ENCODE measurements around the gene LMF1. TPM values are rescaled to one million over a fixed set of nuclear protein-coding genes. Genes with fewer than 3 reads are reported as not detected.

LMF1 gene
- total RNA-seq (2014; rRNA removed; shearing (Covaris generic)): 2.4 and 2.8 TPM in 2 replicates

GRCh38 chr16:970766-971581, at the start of gene LMF1:
TSS of gene LMF1 (minus strand) at chr16:970984. CDS start at chr16:970980, 4 bp downstream.
- peak; percentile 60 for DNase-seq (ENCODE audit: low read depth)

- no peak for DNase-seq (ENCODE audit: low read depth)
Observed at GRCh38 chr16:1020091-1020399, 49.3 kb upstream of the LMF1 start.

GRCh38 chr16:1019231-1020090, 48.7 kb upstream of the LMF1 start:
- DNase-seq (ENCODE audit: low read depth): peak; percentile 78

- DNase-seq (ENCODE audit: low read depth): no peak
Observed at GRCh38 chr16:1018447-1019198, 47.8 kb upstream of the LMF1 start.

- DNase-seq (ENCODE audit: low read depth): no peak
Observed at GRCh38 chr16:1014771-1015495, 44.1 kb upstream of the LMF1 start.

GRCh38 chr16:1014221-1014620, 43.4 kb upstream of the LMF1 start:
- no peak for DNase-seq (ENCODE audit: low read depth)

GRCh38 chr16:1013593-1013900, 42.8 kb upstream of the LMF1 start:
- DNase-seq (ENCODE audit: low read depth): no peak

GRCh38 chr16:1012722-1013592, 42.2 kb upstream of the LMF1 start:
- no peak for DNase-seq (ENCODE audit: low read depth)

- DNase-seq (ENCODE audit: low read depth): no peak
Observed at GRCh38 chr16:1012135-1012534, 41.4 kb upstream of the LMF1 start.

GRCh38 chr16:1011316-1012082, 40.7 kb upstream of the LMF1 start:
- no peak for DNase-seq (ENCODE audit: low read depth)

- DNase-seq (ENCODE audit: low read depth): no peak
Observed at GRCh38 chr16:1010815-1011214, 40.0 kb upstream of the LMF1 start.

GRCh38 chr16:1010251-1010650, 39.5 kb upstream of the LMF1 start:
- no peak for DNase-seq (ENCODE audit: low read depth)

- DNase-seq (ENCODE audit: low read depth): no peak
Observed at GRCh38 chr16:1009358-1010150, 38.8 kb upstream of the LMF1 start.

- DNase-seq (ENCODE audit: low read depth): no peak
Observed at GRCh38 chr16:1008085-1008484, 37.3 kb upstream of the LMF1 start.

- peak; percentile 39 for DNase-seq (ENCODE audit: low read depth)
Observed at GRCh38 chr16:1007284-1007850, 36.6 kb upstream of the LMF1 start.

GRCh38 chr16:1006781-1007180, 36.0 kb upstream of the LMF1 start:
- DNase-seq (ENCODE audit: low read depth): no peak

- DNase-seq (ENCODE audit: low read depth): no peak
Observed at GRCh38 chr16:1005286-1005685, 34.5 kb upstream of the LMF1 start.

- peak; percentile 88 for DNase-seq (ENCODE audit: low read depth)
Observed at GRCh38 chr16:1003391-1004347, 32.9 kb upstream of the LMF1 start.

All from M059J (cell line).